ENCODE measurements around the gene KPNA3. TPM values are rescaled to one million over a fixed set of nuclear protein-coding genes. Genes with fewer than 3 reads are reported as not detected.

KPNA3 gene
- total RNA-seq, 1 experiment from 2014 or later: 14.4 TPM

DNA sequence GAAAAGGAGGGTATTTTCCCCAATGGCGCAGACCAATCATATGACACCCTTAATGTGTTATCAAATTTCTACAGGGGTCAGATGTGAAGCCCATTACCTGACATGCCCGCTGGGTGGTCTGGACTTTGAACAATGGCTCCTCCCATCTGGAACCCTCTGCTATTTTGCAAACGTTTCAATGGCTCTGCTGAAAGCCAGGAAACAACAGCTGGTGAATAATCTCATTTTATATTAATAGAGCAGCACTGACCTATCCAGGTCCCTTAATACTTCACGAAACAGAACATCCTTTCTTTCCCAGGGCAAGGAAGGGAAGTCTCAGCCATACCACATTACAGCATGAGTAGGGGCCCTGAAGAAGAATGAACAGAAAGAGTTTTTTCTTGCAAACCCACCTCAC is 20.3 kb upstream of the KPNA3 start:
- no peaks in the 10 kb centered on the region for H3K36me3 ChIP-seq (ENCODE audit: low read depth, low read length)
- no peak overlapping the region for H2AFZ ChIP-seq (ENCODE audit: low read length)
- H3K4me3 ChIP-seq (ENCODE audit: low read length): no peak overlapping the region
- no peak for ATAC-seq
- H3K9me3 ChIP-seq (ENCODE audit: low read length): no peaks in the 10 kb centered on the region
- CTCF ChIA-PET: no interaction called here
- no peaks in the 10 kb centered on the region for H3F3A ChIP-seq (ENCODE audit: low read length, unreplicated experiment)
- H3K9ac ChIP-seq (ENCODE audit: low read length): no peak overlapping the region
- H3K79me2 ChIP-seq (ENCODE audit: low read length): no peaks in the 10 kb centered on the region
- TF ChIP-seq, protein P1, sequence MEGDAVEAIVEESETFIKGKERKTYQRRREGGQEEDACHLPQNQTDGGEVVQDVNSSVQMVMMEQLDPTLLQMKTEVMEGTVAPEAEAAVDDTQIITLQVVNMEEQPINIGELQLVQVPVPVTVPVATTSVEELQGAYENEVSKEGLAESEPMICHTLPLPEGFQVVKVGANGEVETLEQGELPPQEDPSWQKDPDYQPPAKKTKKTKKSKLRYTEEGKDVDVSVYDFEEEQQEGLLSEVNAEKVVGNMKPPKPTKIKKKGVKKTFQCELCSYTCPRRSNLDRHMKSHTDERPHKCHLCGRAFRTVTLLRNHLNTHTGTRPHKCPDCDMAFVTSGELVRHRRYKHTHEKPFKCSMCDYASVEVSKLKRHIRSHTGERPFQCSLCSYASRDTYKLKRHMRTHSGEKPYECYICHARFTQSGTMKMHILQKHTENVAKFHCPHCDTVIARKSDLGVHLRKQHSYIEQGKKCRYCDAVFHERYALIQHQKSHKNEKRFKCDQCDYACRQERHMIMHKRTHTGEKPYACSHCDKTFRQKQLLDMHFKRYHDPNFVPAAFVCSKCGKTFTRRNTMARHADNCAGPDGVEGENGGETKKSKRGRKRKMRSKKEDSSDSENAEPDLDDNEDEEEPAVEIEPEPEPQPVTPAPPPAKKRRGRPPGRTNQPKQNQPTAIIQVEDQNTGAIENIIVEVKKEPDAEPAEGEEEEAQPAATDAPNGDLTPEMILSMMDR (conservative IDR thresholded peaks at IDR 0.05; ENCODE audit: low read depth, low read length): no peak
- TF ChIP-seq EZH2 (IDR thresholded peaks at IDR 0.05; ENCODE audit: low read length, unreplicated experiment) (no peak), EZH2phosphoT487 (IDR thresholded peaks at IDR 0.05; ENCODE audit: borderline replicate concordance, low read length) (no peak)
- H3K27me3 ChIP-seq (ENCODE audit: low read length): no peaks in the 10 kb centered on the region
- no peaks in the 10 kb centered on the region for H4K20me1 ChIP-seq (ENCODE audit: low read length)
- no peak overlapping the region for H3K4me2 ChIP-seq (ENCODE audit: low read length)
- no peaks in the 10 kb centered on the region for H3K4me1 ChIP-seq (ENCODE audit: insufficient read depth, low read length)
- no peak for DNase-seq
- intact Hi-C loops (cut with micrococcal nuclease): no loop called here
- POLR2A ChIA-PET (ENCODE audit: unreplicated experiment): no interaction called here
- no TSS peak for BruUV-seq (replicated peaks)
- no peak overlapping the region for H3K27ac ChIP-seq (ENCODE audit: low read length)
- H3K9me2 ChIP-seq (replicated peaks; ENCODE audit: low read length): no peaks in the 10 kb centered on the region

DNA sequence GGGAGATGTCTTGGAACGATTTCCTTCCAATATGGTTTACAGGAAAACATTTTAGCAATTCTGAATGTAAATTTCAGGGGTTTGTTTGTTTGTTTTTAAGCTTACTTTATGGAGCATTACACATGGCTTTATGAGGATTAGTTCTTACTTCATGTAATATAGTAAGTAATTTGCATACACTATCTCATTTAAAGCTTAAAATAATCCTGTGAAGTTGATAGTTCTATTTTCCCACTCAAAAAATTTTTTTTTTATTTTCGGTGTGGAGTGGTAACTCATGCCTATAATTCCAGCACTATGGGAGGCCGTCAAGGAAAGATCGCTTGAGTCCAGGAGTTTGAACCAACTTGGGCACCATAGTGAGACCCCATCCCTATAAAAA is 19.0 kb upstream of the KPNA3 start:
- no peaks in the 10 kb centered on the region for H3K36me3 ChIP-seq (ENCODE audit: low read depth, low read length)
- no peak for DNase-seq
- no peaks in the 10 kb centered on the region for H3F3A ChIP-seq (ENCODE audit: low read length, unreplicated experiment)
- H3K27ac ChIP-seq (ENCODE audit: low read length): no peak overlapping the region
- CTCF ChIA-PET: no interaction called here
- TF ChIP-seq EZH2phosphoT487 (IDR thresholded peaks at IDR 0.05; ENCODE audit: borderline replicate concordance, low read length): no peak
- TF ChIP-seq, protein P1 (conservative IDR thresholded peaks at IDR 0.05; ENCODE audit: low read depth, low read length): no peak
- no peak for TF ChIP-seq EZH2 (IDR thresholded peaks at IDR 0.05; ENCODE audit: low read length, unreplicated experiment)
- no peaks in the 10 kb centered on the region for H4K20me1 ChIP-seq (ENCODE audit: low read length)
- intact Hi-C loops (cut with micrococcal nuclease): no loop called here
- H3K4me3 ChIP-seq (ENCODE audit: low read length): no peak overlapping the region
- no peak overlapping the region for H3K4me2 ChIP-seq (ENCODE audit: low read length)
- no TSS peak for BruUV-seq (replicated peaks)
- H3K79me2 ChIP-seq (ENCODE audit: low read length): no peaks in the 10 kb centered on the region
- no peak overlapping the region for H2AFZ ChIP-seq (ENCODE audit: low read length)
- ATAC-seq: no peak
- H3K27me3 ChIP-seq (ENCODE audit: low read length): no peaks in the 10 kb centered on the region
- H3K9me3 ChIP-seq (ENCODE audit: low read length): no peaks in the 10 kb centered on the region
- H3K9ac ChIP-seq (ENCODE audit: low read length): no peak overlapping the region
- H3K9me2 ChIP-seq (replicated peaks; ENCODE audit: low read length): no peaks in the 10 kb centered on the region
- no peaks in the 10 kb centered on the region for H3K4me1 ChIP-seq (ENCODE audit: insufficient read depth, low read length)
- POLR2A ChIA-PET (ENCODE audit: unreplicated experiment): no interaction called here

DNA sequence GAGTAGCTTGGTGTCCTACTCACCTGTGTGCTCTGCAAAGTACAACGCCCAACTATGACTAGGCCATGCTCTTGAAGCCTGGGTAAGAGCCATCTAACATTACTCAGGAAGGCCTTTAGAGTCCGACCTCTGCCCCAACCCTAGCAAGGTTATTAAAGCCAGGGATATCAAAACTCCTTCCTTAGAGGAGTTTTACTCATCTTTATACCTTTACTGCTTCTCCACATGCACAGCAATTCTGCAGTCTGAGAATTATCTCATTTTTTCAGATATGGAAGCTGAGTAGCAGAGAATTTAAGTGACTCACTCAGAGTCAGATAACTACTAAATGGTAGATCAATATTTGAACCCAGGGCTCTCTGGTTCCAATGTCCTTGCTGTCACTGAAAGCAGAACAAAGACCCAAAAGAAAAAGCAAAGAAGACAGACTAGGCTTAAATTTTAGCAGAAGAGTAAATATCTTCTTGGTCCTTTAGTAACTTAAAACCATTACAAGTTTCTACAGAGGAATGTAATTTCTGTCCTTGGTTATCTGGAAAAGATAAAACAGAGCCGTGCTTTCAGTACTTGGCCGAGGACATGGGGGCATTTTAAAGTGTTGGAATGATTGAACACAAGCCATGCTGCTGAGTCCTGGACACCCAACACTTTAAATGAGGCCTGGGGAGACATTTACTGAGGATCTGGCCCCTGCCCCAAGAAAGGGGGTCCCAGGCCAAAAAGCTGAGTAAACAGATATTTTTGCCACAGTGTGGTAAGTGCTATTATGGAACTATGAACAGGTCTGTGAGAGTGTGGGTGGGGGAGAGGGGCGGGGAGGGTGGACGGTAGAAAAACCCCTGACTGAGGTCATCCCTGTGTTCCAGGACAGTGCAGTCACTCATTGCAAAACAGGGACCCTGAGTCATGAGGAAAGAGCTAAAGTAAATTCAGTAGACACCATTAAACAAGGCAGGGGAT is 18.4 kb upstream of the KPNA3 start:
- Histone ChIP-seq H3K4me3 (ENCODE audit: low read length) (no peak overlapping the region), H3K9me3 (ENCODE audit: low read length) (no peaks in the 10 kb centered on the region), H3K27me3 (ENCODE audit: low read length) (no peaks in the 10 kb centered on the region), H2AFZ (ENCODE audit: low read length) (no peak overlapping the region), H3K79me2 (ENCODE audit: low read length) (no peaks in the 10 kb centered on the region), H4K20me1 (ENCODE audit: low read length) (no peaks in the 10 kb centered on the region), H3K9ac (ENCODE audit: low read length) (no peak overlapping the region), H3K4me2 (ENCODE audit: low read length) (no peak overlapping the region), H3K4me1 (ENCODE audit: insufficient read depth, low read length) (0 out of 2 replicates have a peak, but pooled peaks cover 4% of the 10 kb centered on the region), H3K27ac (ENCODE audit: low read length) (no peak overlapping the region), H3K9me2 (replicated peaks; ENCODE audit: low read length) (no peaks in the 10 kb centered on the region), H3F3A (ENCODE audit: low read length, unreplicated experiment) (no peaks in the 10 kb centered on the region), H3K36me3 (ENCODE audit: low read depth, low read length) (no peaks in the 10 kb centered on the region)
- ChIA-PET POLR2A (ENCODE audit: unreplicated experiment) (no interaction called here), CTCF (no interaction called here)
- DNase-seq (peak; percentile 36), ATAC-seq (no peak)
- no TSS peak for BruUV-seq (replicated peaks)
- intact Hi-C loops (cut with micrococcal nuclease): no loop called here
- TF ChIP-seq EZH2 (IDR thresholded peaks at IDR 0.05; ENCODE audit: low read length, unreplicated experiment) (no peak), EZH2phosphoT487 (IDR thresholded peaks at IDR 0.05; ENCODE audit: borderline replicate concordance, low read length) (no peak)
- TF ChIP-seq, protein P1 (conservative IDR thresholded peaks at IDR 0.05; ENCODE audit: low read depth, low read length): no peak
